Measurements from ENCODE around the gene OR4N2. TPM values are rescaled to one million over a fixed set of nuclear protein-coding genes. Genes with fewer than 3 reads are reported as not detected.
"Not testable (repeated sequence)": the region's sequence is repeated elsewhere in the genome, so short reads cannot be mapped to it uniquely, and the experiment has no call there.

Gene OR4N2
- polyA plus RNA-seq, 3 donors = not detected

DNA sequence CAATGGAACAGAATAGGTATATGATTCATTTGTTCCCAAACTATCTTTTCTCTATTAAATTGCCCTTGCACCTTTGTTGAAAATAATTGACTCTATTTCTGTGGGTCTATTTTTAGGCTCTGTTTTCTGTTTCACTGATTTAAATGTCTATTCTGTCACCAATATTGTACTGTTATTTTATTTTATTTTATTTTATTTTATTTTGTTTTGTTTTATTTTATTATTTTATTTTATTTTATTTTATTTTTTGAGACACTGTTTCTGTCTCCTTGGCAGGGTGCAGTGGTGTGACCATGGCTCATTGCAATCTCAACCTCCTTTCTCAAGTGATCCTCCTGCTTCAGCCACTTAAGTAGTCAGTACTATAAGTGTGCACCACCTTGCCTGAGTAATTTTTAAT lies 34.9 kb downstream of the OR4N2 start:
- intact Hi-C loops (cut with micrococcal nuclease) = no loop called here
- H3K9me3 ChIP-seq (replicated peaks in 1 of 2; ENCODE audit: control insufficient read depth in 1 of 2, insufficient read depth in 1 of 2, low read length in 2 of 2) = peaks cover 13 to 14% of the 10 kb centered on the region in 2 donors

DNA sequence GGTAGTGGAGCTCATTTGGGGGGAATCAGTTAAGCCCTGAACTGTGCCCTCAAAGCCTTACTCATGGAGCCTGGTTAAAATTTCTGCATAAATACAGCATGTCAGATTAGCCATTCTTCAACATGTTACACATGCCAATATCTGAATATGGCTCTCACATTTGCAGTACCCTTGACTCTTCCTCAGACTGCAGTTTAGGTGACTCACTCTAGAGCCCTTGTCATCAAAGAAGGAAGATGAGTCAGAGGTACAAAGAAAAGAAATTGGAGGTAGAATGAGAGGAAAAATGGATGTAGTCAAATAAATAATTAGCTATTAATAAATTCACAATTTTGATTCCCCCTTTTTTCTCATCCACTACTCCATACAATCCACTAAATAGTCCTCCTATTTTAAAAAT lies 47.8 kb downstream of the OR4N2 start:
- H3K9ac ChIP-seq (ENCODE audit: insufficient read depth, low read length, poor library complexity, severe bottlenecking) = no peak overlapping the region
- Mint-ChIP-seq H3K36me3 (no peaks in the 10 kb centered on the region), H3K27me3 (ENCODE audit: low read depth in 3 of 3) (peaks cover 0 to 2% (median 0%) of the 10 kb centered on the region in 3 donors), H3K4me1 (no peaks in the 10 kb centered on the region), H3K4me3 (no peak overlapping the region), H3K27ac (no peak overlapping the region), H3K9me3 (peaks cover 0 to 6% (median 2%) of the 10 kb centered on the region in 7 donors)
- H3K4me3 ChIP-seq (replicated peaks in 1 of 3; ENCODE audit: low read depth in 2 of 3, low read length in 3 of 3) = no peak overlapping the region
- H3K79me2 ChIP-seq (ENCODE audit: insufficient read depth, low read length) = no peaks in the 10 kb centered on the region
- H3K27me3 ChIP-seq (ENCODE audit: control insufficient read depth in 2 of 2, insufficient read depth in 2 of 2, low read length in 2 of 2) = no peaks in the 10 kb centered on the region
- intact Hi-C loops (cut with micrococcal nuclease) = no loop called here
- H2AFZ ChIP-seq (ENCODE audit: insufficient read depth, low read depth, low read length, poor library complexity, severe bottlenecking) = no peak overlapping the region
- no peak for DNase-seq
- no peak overlapping the region for H3K4me2 ChIP-seq (replicated peaks; ENCODE audit: extremely low read depth, low read length, poor library complexity, severe bottlenecking)
- H3K27ac ChIP-seq (ENCODE audit: low read depth in 1 of 2, low read length in 2 of 2) = no peak overlapping the region
- TF ChIP-seq, protein P1, sequence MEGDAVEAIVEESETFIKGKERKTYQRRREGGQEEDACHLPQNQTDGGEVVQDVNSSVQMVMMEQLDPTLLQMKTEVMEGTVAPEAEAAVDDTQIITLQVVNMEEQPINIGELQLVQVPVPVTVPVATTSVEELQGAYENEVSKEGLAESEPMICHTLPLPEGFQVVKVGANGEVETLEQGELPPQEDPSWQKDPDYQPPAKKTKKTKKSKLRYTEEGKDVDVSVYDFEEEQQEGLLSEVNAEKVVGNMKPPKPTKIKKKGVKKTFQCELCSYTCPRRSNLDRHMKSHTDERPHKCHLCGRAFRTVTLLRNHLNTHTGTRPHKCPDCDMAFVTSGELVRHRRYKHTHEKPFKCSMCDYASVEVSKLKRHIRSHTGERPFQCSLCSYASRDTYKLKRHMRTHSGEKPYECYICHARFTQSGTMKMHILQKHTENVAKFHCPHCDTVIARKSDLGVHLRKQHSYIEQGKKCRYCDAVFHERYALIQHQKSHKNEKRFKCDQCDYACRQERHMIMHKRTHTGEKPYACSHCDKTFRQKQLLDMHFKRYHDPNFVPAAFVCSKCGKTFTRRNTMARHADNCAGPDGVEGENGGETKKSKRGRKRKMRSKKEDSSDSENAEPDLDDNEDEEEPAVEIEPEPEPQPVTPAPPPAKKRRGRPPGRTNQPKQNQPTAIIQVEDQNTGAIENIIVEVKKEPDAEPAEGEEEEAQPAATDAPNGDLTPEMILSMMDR (IDR thresholded peaks at IDR 0.05) = no peak
- H4K20me1 ChIP-seq (ENCODE audit: insufficient read depth, low read length) = no peaks in the 10 kb centered on the region
- no peaks in the 10 kb centered on the region for H3K4me1 ChIP-seq (ENCODE audit: control insufficient read depth in 1 of 2, insufficient read depth in 2 of 2, low read length in 2 of 2)
- H3K36me3 ChIP-seq (replicated peaks in 1 of 2; ENCODE audit: control insufficient read depth in 1 of 2, insufficient read depth in 2 of 2, low read length in 2 of 2) = no peaks in the 10 kb centered on the region
- peaks cover 0 to 4% of the 10 kb centered on the region in 2 donors for H3K9me3 ChIP-seq (replicated peaks in 1 of 2; ENCODE audit: control insufficient read depth in 1 of 2, insufficient read depth in 1 of 2, low read length in 2 of 2)

More for the DNA sequence above, 34.9 kb downstream of the OR4N2 start:
- Histone ChIP-seq H3K4me2 (replicated peaks; ENCODE audit: extremely low read depth, low read length, poor library complexity, severe bottlenecking) (no peak overlapping the region), H3K4me1 (ENCODE audit: control insufficient read depth in 1 of 2, insufficient read depth in 2 of 2, low read length in 2 of 2) (no peaks in the 10 kb centered on the region), H3K27ac (ENCODE audit: low read depth in 1 of 2, low read length in 2 of 2) (no peak overlapping the region), H4K20me1 (ENCODE audit: insufficient read depth, low read length) (no peaks in the 10 kb centered on the region), H3K9ac (ENCODE audit: insufficient read depth, low read length, poor library complexity, severe bottlenecking) (no peak overlapping the region), H3K4me3 (replicated peaks in 1 of 3; ENCODE audit: low read depth in 2 of 3, low read length in 3 of 3) (no peak overlapping the region), H3K36me3 (replicated peaks in 1 of 2; ENCODE audit: control insufficient read depth in 1 of 2, insufficient read depth in 2 of 2, low read length in 2 of 2) (no peaks in the 10 kb centered on the region), H3K79me2 (ENCODE audit: insufficient read depth, low read length) (no peaks in the 10 kb centered on the region), H2AFZ (ENCODE audit: insufficient read depth, low read depth, low read length, poor library complexity, severe bottlenecking) (no peak overlapping the region), H3K27me3 (ENCODE audit: control insufficient read depth in 2 of 2, insufficient read depth in 2 of 2, low read length in 2 of 2) (no peaks in the 10 kb centered on the region)
- Mint-ChIP-seq H3K9me3 (peaks cover 0 to 8% (median 2%) of the 10 kb centered on the region in 7 donors), H3K36me3 (no peaks in the 10 kb centered on the region), H3K27ac (no peak overlapping the region), H3K27me3 (ENCODE audit: low read depth in 3 of 3) (no peaks in the 10 kb centered on the region), H3K4me1 (no peaks in the 10 kb centered on the region), H3K4me3 (no peak overlapping the region)
- TF ChIP-seq, protein P1 (IDR thresholded peaks at IDR 0.05) = no peak
- DNase-seq = no peak

DNA sequence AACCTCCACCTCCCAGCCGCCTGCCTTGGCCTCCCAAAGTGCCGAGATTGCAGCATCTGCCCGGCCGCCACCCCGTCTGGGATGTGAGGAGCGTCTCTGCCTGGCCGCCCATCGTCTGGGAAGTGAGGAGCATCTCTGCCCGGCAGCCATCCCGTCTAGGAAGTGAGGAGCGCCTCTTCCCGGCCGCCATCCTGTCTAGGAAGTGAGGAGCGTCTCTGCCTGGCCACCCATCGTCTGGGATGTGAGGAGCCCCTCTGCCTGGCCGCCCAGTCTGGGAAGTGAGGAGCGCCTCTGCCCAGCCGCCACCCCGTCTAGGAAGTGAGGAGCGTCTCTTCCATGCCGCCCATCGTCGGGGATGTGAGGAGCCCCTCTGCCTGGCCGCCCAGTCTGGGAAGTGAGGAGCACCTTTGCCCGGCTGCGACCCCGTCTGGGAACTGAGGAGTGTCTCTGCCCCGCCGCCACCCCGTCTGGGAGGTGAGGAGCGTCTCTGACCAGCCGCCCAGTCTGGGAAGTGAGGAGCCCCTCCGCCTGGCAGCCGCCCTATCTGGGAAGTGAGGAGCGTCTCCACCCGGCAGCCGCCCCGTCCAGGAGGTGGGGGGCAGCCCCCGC lies 62.6 kb downstream of the OR4N2 start:
- H3K27ac ChIP-seq (ENCODE audit: low read depth in 1 of 2, low read length in 2 of 2); H3K79me2 ChIP-seq (ENCODE audit: insufficient read depth, low read length); H3K9ac ChIP-seq (ENCODE audit: insufficient read depth, low read length, poor library complexity, severe bottlenecking); H3K27me3 ChIP-seq (ENCODE audit: control insufficient read depth in 2 of 2, insufficient read depth in 2 of 2, low read length in 2 of 2); H3K4me1 Mint-ChIP-seq; H3K27ac Mint-ChIP-seq; H2AFZ ChIP-seq (ENCODE audit: insufficient read depth, low read depth, low read length, poor library complexity, severe bottlenecking); H3K36me3 ChIP-seq (replicated peaks in 1 of 2; ENCODE audit: control insufficient read depth in 1 of 2, insufficient read depth in 2 of 2, low read length in 2 of 2); DNase-seq; H3K4me2 ChIP-seq (replicated peaks; ENCODE audit: extremely low read depth, low read length, poor library complexity, severe bottlenecking); H3K4me3 ChIP-seq (replicated peaks in 1 of 3; ENCODE audit: low read depth in 2 of 3, low read length in 3 of 3); H3K4me1 ChIP-seq (ENCODE audit: control insufficient read depth in 1 of 2, insufficient read depth in 2 of 2, low read length in 2 of 2); intact Hi-C loops (cut with micrococcal nuclease); H3K4me3 Mint-ChIP-seq; H4K20me1 ChIP-seq (ENCODE audit: insufficient read depth, low read length); H3K36me3 Mint-ChIP-seq; H3K27me3 Mint-ChIP-seq (ENCODE audit: low read depth in 3 of 3): not testable (repeated sequence)
- H3K9me3 ChIP-seq (replicated peaks in 1 of 2; ENCODE audit: control insufficient read depth in 1 of 2, insufficient read depth in 1 of 2, low read length in 2 of 2) = peaks cover 0 to 11% of the 10 kb centered on the region in 2 donors
- WGBS (ENCODE audit: insufficient coverage) = 92% methylated on average over 38 of the region's 39 CpGs
- peaks cover 0 to 12% (median 8%) of the 10 kb centered on the region in 7 donors for H3K9me3 Mint-ChIP-seq
